GM18498 (cell line): Measurements from ENCODE around the gene ZGPAT.

ENCODE experiments used
- ATAC-seq: cut with Tn5 transposase; IDR thresholded peaks from one replicate; pipeline ENCODE4 v1.9.1; 2021; ENCODE audit warnings: mild to moderate bottlenecking, moderate library complexity; ENCODE audit not compliant: unreplicated experiment

Gene ZGPAT

GRCh38 chr20:63777614-63778013 is 69.8 kb downstream of the ZGPAT start:
- no peak for ATAC-seq

GRCh38 chr20:63778034-63778752 is 70.4 kb downstream of the ZGPAT start:
- no peak for ATAC-seq

- no peak for ATAC-seq
Observed at GRCh38 chr20:63778857-63779256, 71.0 kb downstream of the ZGPAT start.

GRCh38 chr20:63781181-63781580 is 73.3 kb downstream of the ZGPAT start:
- no peak for ATAC-seq

GRCh38 chr20:63782051-63782471 is 74.2 kb downstream of the ZGPAT start:
- no peak for ATAC-seq

GRCh38 chr20:63782521-63782971 is 74.7 kb downstream of the ZGPAT start:
- no peak for ATAC-seq

GRCh38 chr20:63783970-63784369 is 76.1 kb downstream of the ZGPAT start:
- ATAC-seq = no peak

GRCh38 chr20:63785691-63786131 is 77.9 kb downstream of the ZGPAT start:
- ATAC-seq = no peak
